H9 (cell line): ENCODE results near the gene FRMPD1. TPM values are rescaled to one million over a fixed set of nuclear protein-coding genes. Genes with fewer than 3 reads are reported as not detected.

Experiments used
- DNase-seq: peaks from one replicate; pipeline ENCODE4 v3.0.0-alpha.2; 2017
- H2AFZ ChIP-seq: one replicate; pipeline ENCODE4 v1.6.1; 2013; ENCODE audit warnings: mild to moderate bottlenecking, low read length, control low read depth, moderate library complexity
- H2AK5ac ChIP-seq: 2 replicates; pipeline ENCODE4 v1.6.1; 2013; ENCODE audit warnings: low read length, control low read depth, mixed read lengths; ENCODE audit not compliant: insufficient read length
- H2BK120ac ChIP-seq: one replicate; pipeline ENCODE4 v1.6.1; 2013; ENCODE audit warnings: low read depth, mild to moderate bottlenecking, low read length, control low read depth, inconsistent platforms; ENCODE audit not compliant: poor library complexity, severe bottlenecking
- H2BK12ac ChIP-seq: 2 replicates; pipeline ENCODE4 v1.6.1; 2013; ENCODE audit warnings: low read length, control low read depth, mixed read lengths, low read depth; ENCODE audit not compliant: insufficient read length
- H2BK15ac ChIP-seq: 2 replicates; pipeline ENCODE4 v1.6.1; 2013; ENCODE audit warnings: low read depth, low read length, control low read depth
- H2BK20ac ChIP-seq: one replicate; pipeline ENCODE4 v1.6.1; 2013; ENCODE audit warnings: low read depth, mild to moderate bottlenecking, low read length, control low read depth, inconsistent platforms; ENCODE audit not compliant: poor library complexity, severe bottlenecking
- H2BK5ac ChIP-seq: 2 replicates; pipeline ENCODE4 v1.6.1; 2013; ENCODE audit warnings: low read length, control low read depth, mixed read lengths; ENCODE audit not compliant: insufficient read length
- H3K14ac ChIP-seq: 2 replicates; pipeline ENCODE4 v1.6.1; 2013; ENCODE audit warnings: low read length, control low read depth; ENCODE audit not compliant: insufficient read depth
- H3K18ac ChIP-seq: 2 replicates; pipeline ENCODE4 v1.6.1; 2013; ENCODE audit warnings: low read depth, mild to moderate bottlenecking, mixed read lengths, low read length, control low read depth; ENCODE audit not compliant: insufficient read length
- H3K23ac ChIP-seq: 2 replicates; pipeline ENCODE4 v1.6.1; 2013; ENCODE audit warnings: low read length, control low read depth, mixed read lengths, low read depth; ENCODE audit not compliant: insufficient read length
- H3K23me2 ChIP-seq: 2 replicates; pipeline ENCODE4 v1.6.1; 2013; ENCODE audit warnings: low read depth, mild to moderate bottlenecking, mixed read lengths, low read length, control low read depth; ENCODE audit not compliant: insufficient read length, poor library complexity, severe bottlenecking
- H3K27ac ChIP-seq: 2 replicates; pipeline ENCODE4 v1.5.1; 2013; ENCODE audit warnings: low read length, control low read depth, mixed read lengths, low read depth; ENCODE audit not compliant: insufficient read length
- H3K27me3 ChIP-seq: 2 replicates; pipeline ENCODE4 v1.6.1; 2013; ENCODE audit warnings: low read length, control low read depth, inconsistent platforms; ENCODE audit not compliant: insufficient read depth
- H3K4ac ChIP-seq: 2 replicates; pipeline ENCODE4 v1.6.1; 2013; ENCODE audit warnings: low read depth, mild to moderate bottlenecking, control low read depth, inconsistent platforms, low read length, moderate library complexity
- H3K4me1 ChIP-seq: 2 replicates; pipeline ENCODE4 v1.6.1; 2013; ENCODE audit warnings: low read length, control low read depth, inconsistent platforms; ENCODE audit not compliant: insufficient read depth
- H3K4me2 ChIP-seq: 2 replicates; pipeline ENCODE4 v1.6.1; 2013; ENCODE audit warnings: low read length, control low read depth, mixed read lengths; ENCODE audit not compliant: insufficient read length, insufficient read depth
- H3K56ac ChIP-seq: 2 replicates; pipeline ENCODE4 v1.6.1; 2013; ENCODE audit warnings: low read depth, mild to moderate bottlenecking, mixed read lengths, low read length, control low read depth; ENCODE audit not compliant: insufficient read length
- H3K79me1 ChIP-seq: 2 replicates; pipeline ENCODE4 v1.6.1; 2013; ENCODE audit warnings: low read depth, mild to moderate bottlenecking, moderate library complexity, low read length, control low read depth, inconsistent platforms; ENCODE audit not compliant: insufficient read depth, poor library complexity, severe bottlenecking
- H3K79me2 ChIP-seq: 2 replicates; pipeline ENCODE4 v1.6.1; 2013; ENCODE audit warnings: low read length, control low read depth, inconsistent platforms; ENCODE audit not compliant: insufficient read depth
- H3K9ac ChIP-seq: 2 replicates; pipeline ENCODE4 v1.6.1; 2013; ENCODE audit warnings: low read length, control low read depth, mixed read lengths; ENCODE audit not compliant: insufficient read length; ENCODE audit errors: extremely low read depth
- H3K9me3 ChIP-seq: one replicate; pipeline ENCODE4 v1.6.1; 2013; ENCODE audit warnings: low read depth, low read length, inconsistent platforms; ENCODE audit not compliant: control insufficient read depth
- H3T11ph ChIP-seq: one replicate; pipeline ENCODE4 v1.6.1; 2013; ENCODE audit warnings: mild to moderate bottlenecking, low read length, control low read depth, inconsistent platforms
- H4K20me1 ChIP-seq: one replicate; pipeline ENCODE4 v1.6.1; 2013; ENCODE audit not compliant: control insufficient read depth, insufficient read length, insufficient read depth
- H4K5ac ChIP-seq: 2 replicates; pipeline ENCODE4 v1.6.1; 2013; ENCODE audit warnings: low read depth, mild to moderate bottlenecking, mixed read lengths, low read length, control low read depth; ENCODE audit not compliant: insufficient read length
- H4K8ac ChIP-seq: replicated peaks from 2 replicates; pipeline ENCODE4 v1.6.1; 2013; ENCODE audit warnings: low read length, control low read depth, mixed read lengths, low read depth; ENCODE audit not compliant: insufficient read length
- H4K91ac ChIP-seq: 2 replicates; pipeline ENCODE4 v1.6.1; 2013; ENCODE audit warnings: low read depth, mild to moderate bottlenecking, moderate library complexity, mixed read lengths, low read length, control low read depth; ENCODE audit not compliant: insufficient read length
- H3K27ac Mint-ChIP-seq, 3 experiments: 2 replicates in 2 of 3; 3 replicates in 1 of 3; pipeline ENCODE4 v1.8.0; 2020 to 2021; ENCODE audit warnings: mixed read lengths in 3 of 3, mild to moderate bottlenecking in 1 of 3, moderate library complexity in 1 of 3
- H3K27me3 Mint-ChIP-seq: 2 replicates; pipeline ENCODE4 v1.8.0; 2021; ENCODE audit warnings: low read depth, mild to moderate bottlenecking, moderate library complexity, mixed read lengths
- H3K36me3 Mint-ChIP-seq, 3 experiments: 2 replicates in 2 of 3; 3 replicates in 1 of 3; pipeline ENCODE4 v1.8.0; 2020 to 2021; ENCODE audit warnings: low read depth in 3 of 3, mixed read lengths in 3 of 3; ENCODE audit not compliant: insufficient read depth in 1 of 3
- H3K4me1 Mint-ChIP-seq, 2 experiments: 2 replicates each; pipeline ENCODE4 v1.8.0; 2020; ENCODE audit warnings: mixed read lengths in 2 of 2
- H3K4me3 Mint-ChIP-seq, 2 experiments: 2 replicates in 1 of 2; 3 replicates in 1 of 2; pipeline ENCODE4 v1.8.0; 2020 to 2021; ENCODE audit warnings: mild to moderate bottlenecking in 2 of 2, mixed read lengths in 2 of 2, moderate library complexity in 1 of 2
- H3K9me3 Mint-ChIP-seq, 2 experiments: 2 replicates in 1 of 2; 3 replicates in 1 of 2; pipeline ENCODE4 v1.8.0; 2020; ENCODE audit warnings: mild to moderate bottlenecking in 2 of 2, mixed read lengths in 2 of 2, moderate library complexity in 1 of 2
- WGBS: extraction: QIAGEN DNeasy Blood & Tissue Kit; methylation state at CpG from one replicate; pipeline ENCODE4 v1.1.7; 2013; ENCODE audit warnings: missing lambda C conversion rate, low lambda C conversion rate, mixed read lengths; ENCODE audit not compliant: insufficient read length; ENCODE audit errors: extremely low coverage; 5-methylcytosine and 5-hydroxymethylcytosine counted together
- total RNA-seq: library from RNA; stranded (reverse); gene quantifications from 2 replicates; pipeline ENCODE4 v1.2.1, GENCODE V29; 2021
- TF ChIP-seq, protein P1 (sequence below): fragments of 200-600 bp; sonication (generic); conservative IDR thresholded peaks from 3 replicates; pipeline ENCODE4 v1.8.0; 2021; ENCODE audit warnings: antibody characterized with exemption, mild to moderate bottlenecking

FRMPD1 gene
- total RNA-seq, 1 experiment from 2014 or later, result 0.04 TPM

DNA sequence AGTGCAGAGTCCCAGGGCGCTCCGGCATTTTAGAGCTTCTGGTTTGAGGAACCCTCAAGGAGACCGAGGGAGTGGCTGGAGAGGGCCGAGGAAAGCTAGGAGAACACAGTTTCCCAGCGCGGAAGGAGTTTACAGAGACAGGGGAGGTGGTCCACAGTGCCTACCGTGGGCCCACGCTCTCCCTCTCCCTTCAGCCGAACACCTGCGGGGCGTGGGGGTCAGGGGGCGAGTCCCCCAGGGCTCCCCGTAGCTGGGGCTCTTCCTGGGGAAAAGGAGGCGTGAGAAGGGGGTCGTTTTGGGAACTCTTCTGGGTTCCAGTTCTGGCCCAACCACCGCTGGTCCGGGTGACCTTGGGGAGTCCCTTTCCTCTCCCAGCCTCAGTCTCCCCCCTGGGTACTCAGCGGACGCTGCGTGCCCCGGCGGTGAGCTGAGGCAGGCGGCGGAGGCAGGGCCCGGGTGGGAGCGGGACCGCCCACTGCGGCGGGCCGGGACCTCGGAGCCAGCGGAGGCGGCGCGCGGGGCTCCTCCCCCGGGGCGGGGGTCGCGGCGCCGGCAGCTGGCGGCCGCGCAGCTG, 368 bp upstream of the FRMPD1 start:
- no peaks in the 10 kb centered on the region; a peak in 3 of 5 replicates for H3K9me3 Mint-ChIP-seq
- H4K5ac ChIP-seq, result no peak overlapping the region

More for the DNA sequence above, 368 bp upstream of the FRMPD1 start:
- Histone ChIP-seq H3K79me2 (no peaks in the 10 kb centered on the region), H3K14ac (no peak overlapping the region), H3K79me1 (no peaks in the 10 kb centered on the region), H4K91ac (no peak overlapping the region), H3K23me2 (peaks cover 7% of the 10 kb centered on the region), H2BK120ac (no peak overlapping the region), H3K23ac (no peak overlapping the region), H3K4me1 (no peaks in the 10 kb centered on the region), H3K27ac (no peak overlapping the region), H3K4me2 (peak overlapping the region; percentile 13), H4K20me1 (no peaks in the 10 kb centered on the region), H3K56ac (no peak overlapping the region), H2BK15ac (no peak overlapping the region), H3K27me3 (peaks cover 29% of the 10 kb centered on the region; the same call in 1 of the 2 replicates), H3K18ac (no peak overlapping the region), H2BK12ac (no peak overlapping the region), H3K4ac (no peak overlapping the region), H2AFZ (no peak overlapping the region), H4K8ac (no peak overlapping the region), H2AK5ac (no peak overlapping the region), H2BK5ac (no peak overlapping the region), H3T11ph (no peak overlapping the region), H3K9ac (no peak overlapping the region), H3K9me3 (no peaks in the 10 kb centered on the region), H2BK20ac (no peak overlapping the region)
- Mint-ChIP-seq H3K27ac (no peak overlapping the region), H3K27me3 (peaks cover 93% of the 10 kb centered on the region), H3K4me1 (peaks cover 5 to 6% of the 10 kb centered on the region in 2 experiments), H3K36me3 (no peaks in the 10 kb centered on the region; a peak in 1 of 7 replicates), H3K4me3 (peak overlapping the region; percentile 53 to 76)
- no CpG with 5 or more reads among the region's 45 CpGs for WGBS
- TF ChIP-seq, protein P1, sequence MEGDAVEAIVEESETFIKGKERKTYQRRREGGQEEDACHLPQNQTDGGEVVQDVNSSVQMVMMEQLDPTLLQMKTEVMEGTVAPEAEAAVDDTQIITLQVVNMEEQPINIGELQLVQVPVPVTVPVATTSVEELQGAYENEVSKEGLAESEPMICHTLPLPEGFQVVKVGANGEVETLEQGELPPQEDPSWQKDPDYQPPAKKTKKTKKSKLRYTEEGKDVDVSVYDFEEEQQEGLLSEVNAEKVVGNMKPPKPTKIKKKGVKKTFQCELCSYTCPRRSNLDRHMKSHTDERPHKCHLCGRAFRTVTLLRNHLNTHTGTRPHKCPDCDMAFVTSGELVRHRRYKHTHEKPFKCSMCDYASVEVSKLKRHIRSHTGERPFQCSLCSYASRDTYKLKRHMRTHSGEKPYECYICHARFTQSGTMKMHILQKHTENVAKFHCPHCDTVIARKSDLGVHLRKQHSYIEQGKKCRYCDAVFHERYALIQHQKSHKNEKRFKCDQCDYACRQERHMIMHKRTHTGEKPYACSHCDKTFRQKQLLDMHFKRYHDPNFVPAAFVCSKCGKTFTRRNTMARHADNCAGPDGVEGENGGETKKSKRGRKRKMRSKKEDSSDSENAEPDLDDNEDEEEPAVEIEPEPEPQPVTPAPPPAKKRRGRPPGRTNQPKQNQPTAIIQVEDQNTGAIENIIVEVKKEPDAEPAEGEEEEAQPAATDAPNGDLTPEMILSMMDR, result no peak
- no peak for DNase-seq
